GM23338 (cell line): ENCODE data around the gene IER5L. TPM values are rescaled to one million over a fixed set of nuclear protein-coding genes. Genes with fewer than 3 reads are reported as not detected.
A peak's percentile ranks its signal among the peaks of the same experiment; 100 is the strongest.

Experiments
- ATAC-seq: fragments of 200-7000 bp; cut with Tn5 transposase; 3 replicates; pipeline ENCODE4 v1.9.1; 2020
- DNase-seq: peaks from one replicate; pipeline ENCODE4 v3.0.0-alpha.2; 2015; ENCODE audit warnings: low spot score
- H2AFZ ChIP-seq: fragments of 200-600 bp; sonication (generic); 2 replicates; pipeline ENCODE4 v1.8.0; 2016; ENCODE audit warnings: antibody characterized with exemption, mild to moderate bottlenecking, moderate library complexity
- H3F3A ChIP-seq: fragments of 200-600 bp; sonication (generic); replicated peaks from 2 replicates; pipeline ENCODE4 v1.8.0; 2017; ENCODE audit warnings: antibody characterized with exemption, mixed run types, low read depth
- H3K27ac ChIP-seq: fragments of 200-600 bp; sonication (generic); 2 replicates; pipeline ENCODE4 v1.6.1; 2016; ENCODE audit warnings: low read depth
- H3K27me3 ChIP-seq: fragments of 200-600 bp; sonication (generic); 2 replicates; pipeline ENCODE4 v1.8.0; 2016; ENCODE audit warnings: mild to moderate bottlenecking, mixed run types, moderate library complexity; ENCODE audit not compliant: insufficient read depth
- H3K36me3 ChIP-seq: fragments of 200-600 bp; sonication (generic); 2 replicates; pipeline ENCODE4 v1.8.0; 2016; ENCODE audit warnings: mild to moderate bottlenecking; ENCODE audit not compliant: insufficient read depth
- H3K4me1 ChIP-seq: fragments of 200-600 bp; sonication (generic); 2 replicates; pipeline ENCODE4 v1.8.0; 2016; ENCODE audit warnings: mild to moderate bottlenecking, moderate library complexity; ENCODE audit not compliant: insufficient read depth
- H3K4me2 ChIP-seq: fragments of 200-600 bp; sonication (generic); 2 replicates; pipeline ENCODE4 v1.7.1; 2017; ENCODE audit warnings: mixed run types
- H3K4me3 ChIP-seq: fragments of 200-600 bp; sonication (generic); 2 replicates; pipeline ENCODE4 v1.6.1; 2016; ENCODE audit warnings: mixed run types
- H3K79me2 ChIP-seq: fragments of 200-600 bp; sonication (generic); replicated peaks from 2 replicates; pipeline ENCODE4 v1.8.0; 2017; ENCODE audit warnings: mild to moderate bottlenecking; ENCODE audit not compliant: insufficient read depth
- H3K9me2 ChIP-seq: fragments of 200-600 bp; sonication (generic); 2 replicates; pipeline ENCODE4 v1.8.0; 2017; ENCODE audit not compliant: insufficient read depth
- H4K20me1 ChIP-seq: fragments of 200-600 bp; sonication (generic); replicated peaks from 2 replicates; pipeline ENCODE4 v1.8.0; 2017; ENCODE audit warnings: mild to moderate bottlenecking; ENCODE audit not compliant: insufficient read depth
- H3K27ac Mint-ChIP-seq: 2 replicates; pipeline ENCODE4 v1.8.0; 2020; ENCODE audit warnings: inconsistent platforms, mild to moderate bottlenecking, moderate library complexity, mixed read lengths
- H3K27me3 Mint-ChIP-seq: 3 replicates; pipeline ENCODE4 v1.8.0; 2022; ENCODE audit warnings: low read depth, mild to moderate bottlenecking, moderate library complexity, mixed read lengths, inconsistent platforms; ENCODE audit not compliant: insufficient read depth, poor library complexity
- H3K36me3 Mint-ChIP-seq: 3 replicates; pipeline ENCODE4 v1.8.0; 2021; ENCODE audit warnings: low read depth, mild to moderate bottlenecking, inconsistent platforms, moderate library complexity, mixed read lengths
- H3K4me1 Mint-ChIP-seq: 3 replicates; pipeline ENCODE4 v1.8.0; 2020; ENCODE audit warnings: mild to moderate bottlenecking, inconsistent platforms, mixed read lengths
- H3K4me3 Mint-ChIP-seq: 3 replicates; pipeline ENCODE4 v1.8.0; 2021; ENCODE audit warnings: moderate library complexity, mild to moderate bottlenecking, inconsistent platforms, mixed read lengths
- H3K9me3 Mint-ChIP-seq: 3 replicates; pipeline ENCODE4 v1.8.0; 2020; ENCODE audit warnings: moderate library complexity, mild to moderate bottlenecking, inconsistent platforms, mixed read lengths
- CREB1 ChIP-seq: fragments of 250-450 bp; sonication (Bioruptor Pico); IDR thresholded peaks from 2 replicates; pipeline ENCODE4 v1.5.0; 2020; ENCODE audit warnings: low read depth, mild to moderate bottlenecking, moderate library complexity
- CTCF ChIP-seq, 2 experiments: fragments of 200-600 bp in 1 of 2; sonication (generic) in 1 of 2; conservative IDR thresholded peaks; 2 replicates each; pipeline versions ENCODE4 v1.5.1 to v1.6.1; 2016 to 2017; ENCODE audit warnings: antibody characterized with exemption in 2 of 2, low read depth in 2 of 2, mild to moderate bottlenecking in 2 of 2, moderate library complexity in 1 of 2
- ETS1 ChIP-seq: IDR thresholded peaks from 2 replicates; pipeline ENCODE4 v1.6.1; 2016; ENCODE audit warnings: antibody characterized with exemption
- JUNB ChIP-seq: IDR thresholded peaks from one replicate; pipeline ENCODE4 v1.6.1; 2016; ENCODE audit warnings: antibody characterized with exemption; ENCODE audit not compliant: unreplicated experiment
- NANOG ChIP-seq: IDR thresholded peaks from 2 replicates; pipeline ENCODE4 v1.6.1; 2016; ENCODE audit warnings: antibody characterized with exemption, borderline replicate concordance
- POLR2AphosphoS5 ChIP-seq: IDR thresholded peaks from 2 replicates; pipeline ENCODE4 v1.6.1; 2016; ENCODE audit warnings: antibody characterized with exemption, low read depth
- REST ChIP-seq: IDR thresholded peaks from one replicate; pipeline ENCODE4 v1.6.1; 2018; ENCODE audit warnings: antibody characterized with exemption; ENCODE audit not compliant: unreplicated experiment
- ZNF331 ChIP-seq: fragments of 250-450 bp; sonication (Bioruptor Pico); IDR thresholded peaks from 2 replicates; pipeline ENCODE4 v1.5.0; 2020; ENCODE audit warnings: low read depth, mild to moderate bottlenecking, moderate library complexity
- ZNF462 ChIP-seq: fragments of 250-450 bp; sonication (Bioruptor Pico); IDR thresholded peaks from 2 replicates; pipeline ENCODE4 v1.5.0; 2020; ENCODE audit warnings: mild to moderate bottlenecking, moderate library complexity
- polyA plus RNA-seq: library from polyadenylated mRNA; unstranded; fragments of >200 nt; fragmentation: Nextera tagmentation; extraction: Ambion mirVana; gene quantifications from 2 replicates; pipeline ENCODE4 v1.2.1, GENCODE V29; 2016
- total RNA-seq: library from RNA; depleted of rRNA; stranded (reverse); fragments of >200 nt; shearing (Covaris generic); gene quantifications from 2 replicates; pipeline ENCODE4 v1.2.3, GENCODE V29; 2014

Gene IER5L
- total and polyA plus RNA-seq, 2 experiments from 2014 or later: 0.19 to 0.90 TPM

DNA sequence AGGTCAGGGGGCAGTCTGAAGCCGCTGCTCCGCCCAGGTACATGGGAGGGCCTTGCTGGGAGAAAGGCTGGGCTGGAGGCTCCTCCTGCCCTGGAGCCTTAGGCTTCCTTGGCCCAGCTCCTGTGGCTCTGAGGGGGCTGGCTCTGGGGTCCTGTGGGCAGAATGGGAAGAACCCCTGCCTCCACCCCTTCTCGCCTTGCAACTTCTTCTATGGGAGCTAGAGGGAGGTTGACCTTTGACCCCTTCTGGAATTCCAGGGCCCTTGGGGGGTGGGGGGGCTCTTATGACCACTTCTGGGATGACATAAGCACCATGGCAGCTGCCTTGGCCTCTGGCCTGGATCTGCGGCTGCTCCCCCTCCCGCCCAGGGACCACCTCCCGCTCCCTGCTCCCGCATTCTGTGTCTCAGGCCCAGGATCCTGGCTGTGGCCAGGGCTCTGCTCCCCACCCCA is 32.2 kb downstream of the IER5L start:
- H3K4me1 Mint-ChIP-seq: peaks cover 60% of the 10 kb centered on the region
- TF ChIP-seq ZNF331: no peak
- TF ChIP-seq JUNB: no peak
- no peak for TF ChIP-seq REST
- no peak for TF ChIP-seq ZNF462 (CRISPR knock-in tag)
- no peak for TF ChIP-seq CTCF (conservative IDR thresholded peaks at IDR 0.05; ENCODE audit: low read depth in 2 of 2)
- TF ChIP-seq POLR2AphosphoS5: no peak; the same call in 1 of the 2 replicates
- TF ChIP-seq NANOG: no peak
- TF ChIP-seq ETS1: no peak
- TF ChIP-seq CREB1: 0 out of 2 replicates have a peak, but pooled peaks have one; percentile 32
- no peaks in the 10 kb centered on the region for H3K9me3 Mint-ChIP-seq
- Histone ChIP-seq H3K4me3 (no peak overlapping the region), H3K36me3 (peaks cover 6% of the 10 kb centered on the region), H3K79me2 (peaks cover 8% of the 10 kb centered on the region), H2AFZ (no peak overlapping the region), H3K4me1 (peaks cover 49% of the 10 kb centered on the region), H3K4me2 (peak overlapping the region; percentile 38; the same call in 1 of the 2 replicates), H3F3A (no peaks in the 10 kb centered on the region; the same call in 1 of the 2 replicates), H3K27me3 (no peaks in the 10 kb centered on the region), H3K27ac (peak overlapping the region; percentile 78), H3K9me2 (no peaks in the 10 kb centered on the region), H4K20me1 (peaks cover 9% of the 10 kb centered on the region)
- no peak overlapping the region for H3K4me3 Mint-ChIP-seq
- peak; percentile 84 for DNase-seq
- H3K27me3 Mint-ChIP-seq: peaks cover 25% of the 10 kb centered on the region
- H3K27ac Mint-ChIP-seq: peak overlapping the region; percentile 88
- H3K36me3 Mint-ChIP-seq: peaks cover 35% of the 10 kb centered on the region
- ATAC-seq: peak; percentile 65
